A673 (cell line): Measurements from ENCODE around the gene SLC25A13. TPM values are rescaled to one million over a fixed set of nuclear protein-coding genes. Genes with fewer than 3 reads are reported as not detected.

ENCODE experiments used
- BruUV-seq: library from RNA; stranded (reverse); fragments of 400-500 nt; replicated peaks from 2 replicates; lab custom pipeline; 2021; lab: Mats Ljungman, UMichigan
- CTCF ChIA-PET: fragments of 300-600 bp; sonication (Branson Sonifier 250); formaldehyde crosslinking; loops from one replicate; lab custom pipeline; 2022; ENCODE audit warnings: antibody characterized with exemption; lab: Charles Lee
- POLR2A ChIA-PET: fragments of 300-600 bp; sonication (Branson Sonifier 250); formaldehyde crosslinking; loops from one replicate; lab custom pipeline; 2022; ENCODE audit warnings: antibody characterized with exemption; ENCODE audit not compliant: low non-redundant PET; lab: Charles Lee
- DNase-seq: peaks from one replicate; pipeline ENCODE4 v3.0.0-alpha.2; 2015; ENCODE audit warnings: low spot score
- H3K27ac ChIP-seq: fragments of 200-600 bp; sonication (generic); 2 replicates; pipeline ENCODE4 v1.5.1; 2016; ENCODE audit warnings: mixed run types, low read depth, mild to moderate bottlenecking, mixed read lengths, antibody characterized with exemption, low read length; ENCODE audit not compliant: poor library complexity, severe bottlenecking
- H3K27me3 ChIP-seq: fragments of 200-600 bp; sonication (generic); replicated peaks from 2 replicates; pipeline ENCODE4 v1.6.1; 2017; ENCODE audit warnings: mixed run types, low read depth, mild to moderate bottlenecking, mixed read lengths, antibody characterized with exemption, low read length; ENCODE audit not compliant: insufficient read depth, poor library complexity
- H3K36me3 ChIP-seq: fragments of 200-600 bp; sonication (generic); 2 replicates; pipeline ENCODE4 v1.6.1; 2016; ENCODE audit warnings: mixed run types, mild to moderate bottlenecking, mixed read lengths, antibody characterized with exemption, low read length; ENCODE audit not compliant: insufficient read depth, poor library complexity, severe bottlenecking
- H3K4me1 ChIP-seq: fragments of 200-600 bp; sonication (generic); 2 replicates; pipeline ENCODE4 v1.6.1; 2017; ENCODE audit warnings: mixed run types, mild to moderate bottlenecking, mixed read lengths, antibody characterized with exemption, low read length; ENCODE audit not compliant: insufficient read depth, poor library complexity, severe bottlenecking
- H3K4me3 ChIP-seq: fragments of 200-600 bp; sonication (generic); 2 replicates; pipeline ENCODE4 v1.5.1; 2016; ENCODE audit warnings: low read depth, mixed run types, mild to moderate bottlenecking, mixed read lengths, low read length; ENCODE audit not compliant: poor library complexity, severe bottlenecking
- H3K9me3 ChIP-seq: fragments of 200-600 bp; sonication (generic); 2 replicates; pipeline ENCODE4 v1.6.1; 2016; ENCODE audit warnings: mixed run types, low read depth, mild to moderate bottlenecking, mixed read lengths, antibody characterized with exemption, low read length; ENCODE audit not compliant: poor library complexity, severe bottlenecking
- EZH2 ChIP-seq: fragments of 200-600 bp; sonication (generic); IDR thresholded peaks from 2 replicates; pipeline ENCODE4 v1.6.1; 2017; ENCODE audit warnings: borderline replicate concordance, low read depth, mild to moderate bottlenecking, mixed read lengths, antibody characterized with exemption, low read length; ENCODE audit not compliant: poor library complexity, severe bottlenecking
- intact Hi-C: fragments of 100-400 bp; cut with micrococcal nuclease; formaldehyde crosslinking; loops from one replicate; pipeline ENCODE4 v1.10.0; 2022; ENCODE audit not compliant: unreplicated experiment
- total RNA-seq: library from RNA; stranded (reverse); gene quantifications from 2 replicates; pipeline ENCODE4 v1.2.3, GENCODE V29; 2021
- TF ChIP-seq, protein P1 (sequence below): fragments of 300-800, 200-600 bp; sonication (generic); conservative IDR thresholded peaks from 2 replicates; pipeline ENCODE4 v1.5.1; 2017; ENCODE audit warnings: low read depth, mild to moderate bottlenecking, antibody characterized with exemption, low read length, moderate library complexity, mixed read lengths

SLC25A13 gene
- total RNA-seq, 1 experiment from 2014 or later = 22.7 TPM

DNA sequence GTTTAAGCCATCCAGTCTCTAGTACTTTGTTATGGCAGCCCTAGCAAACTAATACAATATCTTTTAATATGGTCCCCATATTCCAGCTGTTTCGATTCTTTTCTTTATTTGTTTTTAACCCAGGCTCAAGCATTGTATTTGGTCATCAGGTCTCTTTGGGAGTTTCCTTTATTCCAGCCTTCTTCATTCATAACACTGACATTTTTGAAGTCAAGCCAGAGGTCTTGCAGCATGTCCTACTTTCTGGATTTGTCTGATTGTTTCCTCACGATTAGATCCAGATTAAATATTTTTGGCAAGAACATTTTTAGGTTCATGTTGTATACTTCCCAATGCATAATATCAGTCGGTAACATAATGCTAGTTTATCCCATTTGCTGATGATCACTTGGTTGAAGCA is 11.8 kb downstream of the SLC25A13 start:
- H3K27me3 ChIP-seq = no peaks in the 10 kb centered on the region
- H3K4me3 ChIP-seq = no peak overlapping the region
- ChIA-PET CTCF (no interaction called here), POLR2A (no interaction called here)
- no peak for DNase-seq
- intact Hi-C loops = no loop called here
- no peak overlapping the region for H3K27ac ChIP-seq
- peaks cover 15% of the 10 kb centered on the region for H3K4me1 ChIP-seq
- H3K9me3 ChIP-seq = no peaks in the 10 kb centered on the region
- BruUV-seq = no TSS peak
- TF ChIP-seq, protein P1, sequence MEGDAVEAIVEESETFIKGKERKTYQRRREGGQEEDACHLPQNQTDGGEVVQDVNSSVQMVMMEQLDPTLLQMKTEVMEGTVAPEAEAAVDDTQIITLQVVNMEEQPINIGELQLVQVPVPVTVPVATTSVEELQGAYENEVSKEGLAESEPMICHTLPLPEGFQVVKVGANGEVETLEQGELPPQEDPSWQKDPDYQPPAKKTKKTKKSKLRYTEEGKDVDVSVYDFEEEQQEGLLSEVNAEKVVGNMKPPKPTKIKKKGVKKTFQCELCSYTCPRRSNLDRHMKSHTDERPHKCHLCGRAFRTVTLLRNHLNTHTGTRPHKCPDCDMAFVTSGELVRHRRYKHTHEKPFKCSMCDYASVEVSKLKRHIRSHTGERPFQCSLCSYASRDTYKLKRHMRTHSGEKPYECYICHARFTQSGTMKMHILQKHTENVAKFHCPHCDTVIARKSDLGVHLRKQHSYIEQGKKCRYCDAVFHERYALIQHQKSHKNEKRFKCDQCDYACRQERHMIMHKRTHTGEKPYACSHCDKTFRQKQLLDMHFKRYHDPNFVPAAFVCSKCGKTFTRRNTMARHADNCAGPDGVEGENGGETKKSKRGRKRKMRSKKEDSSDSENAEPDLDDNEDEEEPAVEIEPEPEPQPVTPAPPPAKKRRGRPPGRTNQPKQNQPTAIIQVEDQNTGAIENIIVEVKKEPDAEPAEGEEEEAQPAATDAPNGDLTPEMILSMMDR = no peak
- TF ChIP-seq EZH2 = no peak
- H3K36me3 ChIP-seq = no peaks in the 10 kb centered on the region

DNA sequence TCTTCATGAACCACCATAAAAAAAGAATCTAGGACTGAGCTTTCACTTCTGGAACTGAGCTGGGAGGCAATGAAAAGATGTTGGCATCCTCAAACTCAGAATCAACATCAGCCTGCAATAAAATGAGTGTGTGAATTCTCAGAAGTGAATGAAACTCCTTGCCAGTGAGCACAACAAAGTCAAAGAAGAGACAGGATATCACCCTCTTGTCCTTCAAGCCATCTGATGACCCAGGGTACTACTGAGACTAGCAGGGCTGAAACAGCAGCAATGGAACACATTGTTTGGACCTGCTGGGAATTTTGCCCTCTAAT is 13.0 kb downstream of the SLC25A13 start:
- Histone ChIP-seq H3K4me1 (peaks cover 10% of the 10 kb centered on the region), H3K36me3 (no peaks in the 10 kb centered on the region), H3K27me3 (no peaks in the 10 kb centered on the region), H3K9me3 (no peaks in the 10 kb centered on the region), H3K27ac (no peak overlapping the region), H3K4me3 (no peak overlapping the region)
- no peak for TF ChIP-seq EZH2
- TF ChIP-seq, protein P1 = no peak
- intact Hi-C loops = no loop called here
- ChIA-PET CTCF (no interaction called here), POLR2A (no interaction called here)
- no TSS peak for BruUV-seq
- no peak for DNase-seq

DNA sequence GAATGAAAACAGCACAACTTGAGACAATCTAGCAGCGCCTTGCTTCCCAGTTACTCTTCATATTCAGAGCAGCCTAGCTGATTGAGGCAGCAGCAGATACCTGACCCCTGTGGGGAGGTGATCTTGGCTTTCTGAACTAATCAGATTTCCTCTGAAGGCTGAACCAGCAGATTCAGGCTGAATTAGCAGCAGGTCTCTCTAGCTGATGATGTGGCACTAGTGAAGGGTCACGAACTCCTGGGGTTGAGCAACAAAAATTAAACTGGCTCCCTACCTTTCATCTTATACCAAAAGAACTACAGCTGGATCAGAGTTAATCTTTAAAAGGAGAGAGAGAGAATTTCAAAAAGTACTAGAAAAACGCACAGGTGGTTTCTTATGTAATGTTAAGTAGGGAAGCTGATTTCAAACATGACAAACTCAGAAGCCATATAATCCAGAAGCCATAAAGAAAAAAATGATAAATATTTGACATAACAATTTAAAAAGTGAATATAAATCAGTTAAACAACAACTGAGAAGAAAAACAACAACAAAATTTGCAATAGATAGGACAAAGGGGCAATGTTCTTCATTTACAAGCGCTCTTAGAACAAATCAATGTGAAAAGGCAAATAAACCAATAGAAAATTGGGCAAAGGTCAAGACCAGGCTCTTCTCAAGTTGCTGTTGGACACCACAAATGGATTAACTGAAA is 13.5 kb downstream of the SLC25A13 start:
- ChIA-PET CTCF (no interaction called here), POLR2A (no interaction called here)
- Histone ChIP-seq H3K36me3 (no peaks in the 10 kb centered on the region), H3K27ac (no peak overlapping the region), H3K4me1 (peaks cover 7% of the 10 kb centered on the region), H3K4me3 (no peak overlapping the region), H3K27me3 (no peaks in the 10 kb centered on the region), H3K9me3 (no peaks in the 10 kb centered on the region)
- no TSS peak for BruUV-seq
- no peak for TF ChIP-seq EZH2
- TF ChIP-seq, protein P1 = no peak
- DNase-seq = no peak
- intact Hi-C loops = no loop called here
